ENCODE results near the gene LTV1. TPM values are rescaled to one million over a fixed set of nuclear protein-coding genes. Genes with fewer than 3 reads are reported as not detected.

LTV1 gene, protein sequence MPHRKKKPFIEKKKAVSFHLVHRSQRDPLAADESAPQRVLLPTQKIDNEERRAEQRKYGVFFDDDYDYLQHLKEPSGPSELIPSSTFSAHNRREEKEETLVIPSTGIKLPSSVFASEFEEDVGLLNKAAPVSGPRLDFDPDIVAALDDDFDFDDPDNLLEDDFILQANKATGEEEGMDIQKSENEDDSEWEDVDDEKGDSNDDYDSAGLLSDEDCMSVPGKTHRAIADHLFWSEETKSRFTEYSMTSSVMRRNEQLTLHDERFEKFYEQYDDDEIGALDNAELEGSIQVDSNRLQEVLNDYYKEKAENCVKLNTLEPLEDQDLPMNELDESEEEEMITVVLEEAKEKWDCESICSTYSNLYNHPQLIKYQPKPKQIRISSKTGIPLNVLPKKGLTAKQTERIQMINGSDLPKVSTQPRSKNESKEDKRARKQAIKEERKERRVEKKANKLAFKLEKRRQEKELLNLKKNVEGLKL
- total RNA-seq = 16.4 and 18.6 TPM in 2 replicates

DNA sequence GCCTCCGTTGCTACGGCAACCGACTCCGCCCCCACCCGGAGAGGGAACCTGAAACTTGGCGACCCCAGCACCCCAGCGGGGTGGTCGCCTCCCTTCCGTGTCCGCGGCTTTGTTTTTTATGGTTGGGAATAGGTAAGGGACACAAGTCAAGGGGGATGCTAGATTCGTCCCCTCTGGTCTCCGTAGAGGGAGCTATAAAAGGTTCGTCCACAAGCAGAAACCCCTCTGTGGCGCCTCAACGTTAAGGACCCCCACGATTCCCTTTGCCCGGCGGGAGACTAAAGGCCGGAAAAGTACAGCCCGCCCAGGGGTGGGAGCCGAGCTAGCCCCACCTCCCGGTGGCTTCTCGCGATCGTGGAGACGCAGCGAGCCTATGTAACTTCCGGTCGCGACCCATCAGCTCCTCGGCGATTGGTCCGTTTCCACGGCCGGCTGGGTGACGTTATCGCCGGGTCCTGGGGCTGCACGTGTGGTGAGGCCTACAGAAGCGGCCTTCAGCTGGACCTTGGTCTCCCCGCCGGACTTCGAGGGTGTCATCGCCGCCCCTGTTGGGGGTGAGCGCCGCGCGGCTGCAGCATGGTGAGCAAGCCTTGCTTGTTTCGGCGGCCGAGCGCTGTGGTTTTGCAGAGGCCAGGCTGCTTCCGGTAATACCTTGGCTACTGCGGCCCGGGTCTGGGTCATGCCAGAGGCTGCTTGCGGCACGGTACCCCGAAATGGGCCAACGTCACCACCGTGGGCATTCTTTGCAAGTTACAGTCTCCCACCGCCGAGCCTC is at the start of gene LTV1:
Gene LTV1 (plus strand): TSS at position 437 of the 775 bp plus-strand sequence. CDS start 140 bp downstream, at position 577.

DNA sequence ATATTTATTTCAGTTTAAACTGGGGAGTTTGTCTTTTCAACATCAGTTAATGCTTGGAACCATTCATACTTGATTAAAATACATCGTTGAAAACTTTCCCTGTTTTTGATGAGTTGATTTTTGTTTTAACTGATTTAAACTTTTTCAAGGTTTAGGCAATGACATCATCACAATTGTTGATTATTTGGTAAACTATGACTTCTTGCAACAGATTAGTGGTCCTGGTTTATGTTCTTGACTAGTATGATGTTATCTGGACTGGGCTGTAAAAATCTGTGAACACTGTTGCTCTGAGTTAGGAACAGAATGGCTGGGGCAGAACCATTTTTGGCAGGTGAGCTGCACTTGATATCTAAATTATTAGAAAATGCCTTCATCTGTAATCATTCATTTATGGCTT is 21.1 kb downstream of the LTV1 start, which contains the start of gene ZC2HC1B:
Gene ZC2HC1B (plus strand): TSS at position 241 of the 400 bp plus-strand sequence. CDS start 66 bp downstream, at position 307.

Other genes starting within 250 kb of the LTV1 start
- 16.1 and 24.6 TPM in 2 replicates for gene PHACTR2, start 165.4 kb upstream of the LTV1 start, total RNA-seq
- gene ZC2HC1B, start 21.1 kb downstream of the LTV1 start, total RNA-seq = 1.3 TPM in 1 of 2 replicates, not detected in the other
- 8.4 and 10.4 TPM in 2 replicates for gene PLAGL1, start 164.9 kb downstream of the LTV1 start, total RNA-seq

All from airway epithelial cell (primary cell).